DND-41 (cell line): Measurements from ENCODE around the gene ENTPD2.

Experiments
- CTCF ChIP-seq: IDR thresholded peaks from 2 replicates; pipeline ENCODE4 v1.5.1; 2012; ENCODE audit warnings: borderline replicate concordance, low read length, moderate library complexity, mild to moderate bottlenecking; ENCODE audit not compliant: poor library complexity, severe bottlenecking; ENCODE audit errors: extremely low read depth
- EZH2 ChIP-seq: IDR thresholded peaks from 3 replicates; pipeline ENCODE4 v1.6.1; 2012; ENCODE audit warnings: borderline replicate concordance, low read depth, mild to moderate bottlenecking, moderate library complexity, low read length, inconsistent platforms; ENCODE audit not compliant: severe bottlenecking

DNA sequence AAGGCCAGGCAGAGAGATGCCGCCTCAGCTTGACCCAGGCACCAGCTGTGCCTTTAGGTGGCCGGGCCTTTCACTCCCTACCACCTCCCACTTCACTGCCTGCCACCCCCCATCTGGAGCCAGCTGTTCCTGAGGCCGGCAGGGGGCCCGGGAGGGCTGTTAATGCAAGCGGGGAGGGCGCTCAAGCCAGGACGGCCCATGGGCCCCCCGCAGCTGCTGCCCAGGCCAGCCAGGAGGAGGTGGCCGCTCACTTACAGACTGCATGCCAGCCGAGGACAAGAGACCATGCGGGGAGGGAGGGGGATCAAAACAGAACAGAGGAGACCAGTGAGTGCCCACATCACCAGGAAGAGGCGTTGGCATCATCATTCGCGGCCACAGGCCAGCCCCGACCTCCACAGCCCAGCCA, 30.3 kb downstream of the ENTPD2 start:
- TF ChIP-seq CTCF (no peak), EZH2 (no peak)
